ENCODE measurements around the gene ODF4. TPM values are rescaled to one million over a fixed set of nuclear protein-coding genes. Genes with fewer than 3 reads are reported as not detected.

Gene ODF4
- total RNA-seq, 4 donors from 2014 or later = not detected

DNA sequence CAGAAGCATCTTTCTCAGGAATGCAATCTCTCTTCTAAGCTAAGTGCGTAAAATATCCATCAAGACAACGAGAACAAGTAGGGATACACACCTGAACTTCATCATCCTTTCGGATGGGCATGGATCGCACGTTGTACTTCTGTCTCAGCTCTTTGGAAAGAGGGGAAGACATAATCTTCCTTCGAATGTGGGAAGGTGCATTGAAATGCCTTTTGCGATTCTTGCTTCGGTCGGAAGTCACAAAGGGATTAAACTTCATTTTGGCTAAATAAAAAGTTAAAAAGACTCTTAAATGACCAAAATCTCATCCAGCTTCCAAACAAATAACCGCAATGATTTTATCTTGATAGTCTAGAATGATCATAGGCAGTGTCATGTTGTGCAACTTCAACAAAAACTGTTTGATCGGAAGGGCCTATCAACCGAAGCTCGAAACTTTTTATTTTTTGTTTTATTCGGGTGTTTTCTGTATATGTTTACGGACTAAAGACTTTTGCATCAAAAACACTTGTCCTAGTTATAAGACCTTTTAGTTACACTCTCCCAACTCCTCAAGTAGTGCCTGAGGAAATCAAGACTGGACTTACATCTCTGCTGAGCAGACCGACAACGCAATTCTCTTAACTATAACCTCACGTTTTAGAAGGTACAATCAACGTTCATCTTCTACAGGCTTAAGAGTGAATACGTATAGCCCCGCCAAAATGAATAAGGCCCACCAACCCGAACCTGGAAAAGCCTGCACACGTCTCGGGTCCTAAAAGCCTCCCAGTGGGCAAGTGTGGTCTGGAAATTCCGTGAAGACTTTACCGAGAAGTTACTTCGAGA, 42.6 kb downstream of the ODF4 start:
- 17 to 20% methylated on average over 25 to 26 of the region's 27 CpGs for WGBS, 2 donors (ENCODE audit: low coverage in 1 of 2)
- Histone ChIP-seq H3K4me3 (peak overlapping the region; percentile 45 to 75), H3K27me3 (no peaks in the 10 kb centered on the region), H3K36me3 (peaks cover 0 to 45% of the 10 kb centered on the region in 2 donors), H3K27ac (peak overlapping the region; percentile 52 to 94 (median 90)), H3K4me1 (peaks cover 7 to 58% (median 30%) of the 10 kb centered on the region in 3 donors), H3K9me3 (no peaks in the 10 kb centered on the region)
- TF ChIP-seq POLR2AphosphoS5 (IDR thresholded peaks at IDR 0.05) (no peak), EP300 (IDR thresholded peaks at IDR 0.05) (no peak), POLR2A (IDR thresholded peaks at IDR 0.05) (no peak)
- ATAC-seq = no peak

GRCh38 chr17:8382880-8383142, 43.2 kb downstream of the ODF4 start:
- Histone ChIP-seq H3K27me3 (no peaks in the 10 kb centered on the region), H3K4me3 (peak overlapping the region; percentile 45 to 75), H3K9me3 (no peaks in the 10 kb centered on the region), H3K36me3 (peaks cover 0 to 40% of the 10 kb centered on the region in 2 donors), H3K27ac (peak overlapping the region; percentile 52 to 94 (median 90)), H3K4me1 (peaks cover 7 to 58% (median 30%) of the 10 kb centered on the region in 3 donors)
- 0 to 3% methylated on average over 9 to 14 of the region's 15 CpGs for WGBS, 2 donors (ENCODE audit: low coverage in 1 of 2)
- TF ChIP-seq EP300 (IDR thresholded peaks at IDR 0.05) (no peak), POLR2A (IDR thresholded peaks at IDR 0.05) (no peak), POLR2AphosphoS5 (IDR thresholded peaks at IDR 0.05) (no peak)
- TF ChIP-seq, protein P1, sequence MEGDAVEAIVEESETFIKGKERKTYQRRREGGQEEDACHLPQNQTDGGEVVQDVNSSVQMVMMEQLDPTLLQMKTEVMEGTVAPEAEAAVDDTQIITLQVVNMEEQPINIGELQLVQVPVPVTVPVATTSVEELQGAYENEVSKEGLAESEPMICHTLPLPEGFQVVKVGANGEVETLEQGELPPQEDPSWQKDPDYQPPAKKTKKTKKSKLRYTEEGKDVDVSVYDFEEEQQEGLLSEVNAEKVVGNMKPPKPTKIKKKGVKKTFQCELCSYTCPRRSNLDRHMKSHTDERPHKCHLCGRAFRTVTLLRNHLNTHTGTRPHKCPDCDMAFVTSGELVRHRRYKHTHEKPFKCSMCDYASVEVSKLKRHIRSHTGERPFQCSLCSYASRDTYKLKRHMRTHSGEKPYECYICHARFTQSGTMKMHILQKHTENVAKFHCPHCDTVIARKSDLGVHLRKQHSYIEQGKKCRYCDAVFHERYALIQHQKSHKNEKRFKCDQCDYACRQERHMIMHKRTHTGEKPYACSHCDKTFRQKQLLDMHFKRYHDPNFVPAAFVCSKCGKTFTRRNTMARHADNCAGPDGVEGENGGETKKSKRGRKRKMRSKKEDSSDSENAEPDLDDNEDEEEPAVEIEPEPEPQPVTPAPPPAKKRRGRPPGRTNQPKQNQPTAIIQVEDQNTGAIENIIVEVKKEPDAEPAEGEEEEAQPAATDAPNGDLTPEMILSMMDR (IDR thresholded peaks at IDR 0.05) = no peak
- ATAC-seq = peak; percentile 3

DNA sequence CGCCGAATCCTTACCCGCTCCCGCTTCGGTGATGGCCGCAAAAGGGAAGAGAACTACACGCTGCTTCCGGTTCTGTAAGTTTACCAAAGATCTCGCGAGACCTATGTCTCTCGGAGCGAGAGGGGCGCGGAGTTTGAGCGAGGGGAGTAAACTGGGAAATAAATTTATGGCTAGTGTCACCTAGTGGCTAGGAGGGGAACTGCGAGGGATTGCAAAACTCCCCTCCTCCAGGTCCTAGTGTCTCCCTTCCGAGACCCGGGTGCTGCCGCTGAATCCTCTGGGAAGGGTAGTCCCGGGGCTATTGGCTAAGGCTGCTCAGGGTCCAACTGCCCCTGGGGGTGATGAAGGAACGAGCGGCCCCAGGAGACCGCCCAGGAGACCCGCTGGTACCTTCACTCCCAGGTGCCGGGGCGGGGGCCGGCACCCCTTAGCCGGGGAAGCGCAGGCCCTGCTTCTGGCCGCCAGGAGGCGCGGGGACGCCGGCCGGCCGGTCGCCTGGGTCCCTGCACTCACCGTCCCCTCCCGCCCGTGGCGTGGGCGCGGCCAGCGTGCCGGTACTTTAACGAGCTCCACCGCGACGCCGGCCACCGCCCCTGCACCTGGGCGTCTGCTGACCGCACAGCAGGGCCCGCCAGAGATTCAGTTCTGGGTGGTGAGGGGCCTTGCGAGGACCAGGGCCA, 43.6 kb downstream of the ODF4 start, which contains the start of gene RPL26:
TSS of gene RPL26 (minus strand) at position 51 of the 680 bp plus-strand sequence. CDS start 883 bp downstream, outside the sequence.
- H3K9me3 ChIP-seq = no peaks in the 10 kb centered on the region
- 0% methylated on average over 4 to 9 of the region's 55 CpGs for WGBS, 2 donors (ENCODE audit: low coverage in 1 of 2)
- peaks cover 0 to 35% of the 10 kb centered on the region in 2 donors for H3K36me3 ChIP-seq
- TF ChIP-seq POLR2AphosphoS5 (IDR thresholded peaks at IDR 0.05) = peak; percentile 94
- TF ChIP-seq, protein P1 (IDR thresholded peaks at IDR 0.05) = peak; percentile 97 to 98 (median 98)
- peak; percentile 75 to 82 for TF ChIP-seq POLR2A (IDR thresholded peaks at IDR 0.05)
- TF ChIP-seq EP300 (IDR thresholded peaks at IDR 0.05) = no peak
- no peaks in the 10 kb centered on the region for H3K27me3 ChIP-seq
- peaks cover 7 to 58% (median 30%) of the 10 kb centered on the region in 3 donors for H3K4me1 ChIP-seq
- H3K27ac ChIP-seq = peak within 1 kb of the TSS; percentile 52 to 94 (median 90)
- peak; percentile 95 for ATAC-seq
- H3K4me3 ChIP-seq = peak within 1 kb of the TSS; percentile 45 to 75

DNA sequence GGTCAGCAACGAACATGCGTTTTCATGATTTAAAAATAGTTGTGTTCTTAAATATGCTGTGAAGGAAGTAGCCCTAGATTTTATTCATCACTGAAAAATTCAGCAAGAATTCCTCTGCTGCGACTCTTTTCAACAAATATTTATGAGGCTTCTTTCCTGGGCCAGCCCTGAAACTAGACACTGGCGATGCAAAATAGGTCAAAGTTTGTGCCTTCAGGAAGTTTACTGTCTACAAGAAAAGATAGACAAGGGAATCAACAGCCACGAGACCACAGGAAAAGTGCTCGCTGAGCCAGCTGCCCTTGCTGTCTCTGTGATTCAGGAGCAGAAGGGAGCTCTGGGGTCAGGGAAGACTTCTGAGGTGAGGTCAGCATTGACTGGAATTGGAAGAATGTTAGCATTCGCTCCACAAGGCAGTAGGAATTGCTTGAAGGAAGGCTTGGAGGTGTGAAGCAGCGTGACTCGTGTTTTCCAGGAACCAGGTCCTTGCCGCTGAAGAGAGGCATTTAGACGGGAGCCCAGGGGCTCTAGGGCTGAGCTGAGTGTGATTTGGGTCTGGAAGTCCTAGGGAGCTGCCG, 45.2 kb downstream of the ODF4 start:
- no peak for ATAC-seq
- 58 to 76% methylated on average over 8 to 9 of the region's 12 CpGs for WGBS, 2 donors (ENCODE audit: low coverage in 1 of 2)
- H3K27me3 ChIP-seq = no peaks in the 10 kb centered on the region
- no peaks in the 10 kb centered on the region for H3K9me3 ChIP-seq
- peaks cover 7 to 44% (median 29%) of the 10 kb centered on the region in 3 donors for H3K4me1 ChIP-seq
- peaks cover 0 to 19% of the 10 kb centered on the region in 2 donors for H3K36me3 ChIP-seq
- no peak overlapping the region for H3K27ac ChIP-seq
- TF ChIP-seq POLR2AphosphoS5 (IDR thresholded peaks at IDR 0.05) (no peak), POLR2A (IDR thresholded peaks at IDR 0.05) (no peak), EP300 (IDR thresholded peaks at IDR 0.05) (no peak)
- TF ChIP-seq, protein P1 (IDR thresholded peaks at IDR 0.05) = no peak
- H3K4me3 ChIP-seq = no peak overlapping the region

DNA sequence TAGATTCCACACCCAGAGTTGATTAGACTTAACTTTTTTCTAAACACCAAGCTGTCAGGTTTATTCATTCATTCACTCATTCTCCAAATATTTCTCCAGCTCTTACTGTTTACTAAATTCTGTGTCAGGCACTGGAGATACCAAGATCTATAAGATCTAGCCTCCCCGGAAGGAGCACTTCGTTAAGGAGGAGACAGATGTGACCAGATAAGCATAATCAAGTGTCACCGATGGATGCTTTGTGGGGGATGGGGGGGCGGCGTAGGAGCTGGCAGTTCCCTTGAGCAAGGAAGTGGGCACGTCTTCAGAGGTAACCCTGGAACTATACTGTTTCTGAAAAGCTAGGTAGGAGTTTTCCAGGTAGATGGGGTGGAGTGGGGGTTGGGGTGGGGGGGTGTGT, 47.2 kb downstream of the ODF4 start:
- Histone ChIP-seq H3K27me3 (no peaks in the 10 kb centered on the region), H3K36me3 (no peaks in the 10 kb centered on the region), H3K4me1 (peaks cover 2 to 24% (median 11%) of the 10 kb centered on the region in 3 donors), H3K9me3 (no peaks in the 10 kb centered on the region), H3K4me3 (no peak overlapping the region), H3K27ac (no peak overlapping the region)
- WGBS, 2 donors (ENCODE audit: low coverage in 1 of 2) = 23 to 25% methylated on average over 2 to 3 of the region's 6 CpGs
- no peak for ATAC-seq
- no peak for TF ChIP-seq POLR2AphosphoS5 (IDR thresholded peaks at IDR 0.05)
